ENCODE data around the gene NELFCD.
"Not testable (repeated sequence)": the region's sequence is repeated elsewhere in the genome, so short reads cannot be mapped to it uniquely, and the experiment has no call there.

NELFCD gene

GRCh38 chr20:58975353-58975752 lies 5.7 kb upstream of the NELFCD start:
- DNase-seq: no peak

DNA sequence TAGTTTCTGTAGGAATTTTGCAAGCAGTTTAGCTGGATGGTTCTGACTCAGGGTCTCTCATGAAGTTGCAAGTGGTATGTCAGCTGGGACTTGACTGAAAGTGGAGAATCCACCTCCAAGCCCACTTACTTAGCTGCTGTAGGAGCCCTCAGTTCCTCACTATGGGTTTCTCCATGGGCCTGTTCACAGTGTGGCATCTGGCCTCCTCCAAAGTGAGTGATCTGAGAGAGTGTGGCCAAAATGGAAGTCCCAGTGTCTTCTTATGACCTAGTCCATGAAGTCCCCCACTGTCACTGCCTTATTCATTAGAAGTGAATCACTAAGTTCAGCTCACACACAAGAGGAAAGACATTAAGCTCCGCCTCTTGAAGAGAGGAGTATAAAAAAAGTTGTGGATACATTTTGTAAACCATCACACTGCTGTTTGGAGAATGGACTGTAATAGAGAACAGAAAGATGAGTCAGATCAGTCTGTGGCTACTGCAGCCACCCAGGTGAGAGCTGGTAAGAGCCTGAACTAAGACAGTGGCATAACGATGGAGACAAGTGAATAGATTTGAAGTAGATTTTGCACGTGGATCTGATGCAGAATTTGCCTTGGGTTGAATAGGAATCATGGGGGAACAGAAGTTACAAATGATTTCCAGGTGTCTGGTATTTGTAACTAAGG lies 4.9 kb upstream of the NELFCD start:
- no peak for DNase-seq

- DNase-seq: no peak
Measured at GRCh38 chr20:58978351-58979190, 2.5 kb upstream of the NELFCD start.

- no peak for DNase-seq
Measured at GRCh38 chr20:58981628-58982364, 740 bp downstream of the NELFCD start.

GRCh38 chr20:58982406-58983114 lies 1.5 kb downstream of the NELFCD start:
- DNase-seq: no peak

DNA sequence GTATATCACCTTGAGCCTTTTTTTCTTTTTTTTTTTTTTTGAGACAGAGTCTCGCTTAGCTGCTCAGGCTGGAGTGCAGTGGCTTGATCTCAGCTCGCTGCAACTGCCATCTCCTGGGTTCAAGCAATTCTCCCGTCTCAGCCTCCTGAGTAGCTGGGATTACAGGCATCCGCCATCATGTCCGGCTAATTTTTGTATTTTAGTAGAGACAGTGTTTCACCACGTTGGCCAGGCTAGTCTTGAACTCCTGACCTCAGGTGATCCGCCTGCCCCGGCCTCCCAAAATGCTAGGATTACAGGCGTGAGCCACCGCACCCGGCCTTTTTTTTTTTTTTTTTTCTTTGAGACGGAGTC lies 2.0 kb downstream of the NELFCD start:
- not testable (repeated sequence) for DNase-seq

- DNase-seq: no peak
Measured at GRCh38 chr20:58984691-58985090, 3.6 kb downstream of the NELFCD start.

DNA sequence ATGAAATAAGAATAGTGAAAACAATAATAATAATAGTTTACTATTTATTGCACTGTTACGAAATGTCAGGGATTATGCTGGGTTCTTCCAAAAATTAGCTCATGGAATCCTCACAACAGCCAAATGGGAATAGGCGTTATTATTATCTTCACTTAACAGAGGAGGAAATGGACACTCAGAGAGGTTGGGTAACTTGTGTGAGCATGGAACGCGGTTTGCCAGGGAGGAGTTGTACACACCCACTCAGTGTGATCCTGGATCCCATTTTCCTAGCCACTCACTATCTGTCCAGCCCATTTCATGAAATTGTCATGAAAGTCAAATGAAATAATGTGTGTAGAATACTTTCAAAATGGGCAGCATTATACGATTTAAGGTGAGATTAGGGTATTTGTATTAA lies 4.6 kb downstream of the NELFCD start:
- no peak for DNase-seq

- DNase-seq: no peak
Measured at GRCh38 chr20:58986286-58986967, 5.4 kb downstream of the NELFCD start.

GRCh38 chr20:58986968-58987517 lies 6.0 kb downstream of the NELFCD start:
- DNase-seq: no peak

DNA sequence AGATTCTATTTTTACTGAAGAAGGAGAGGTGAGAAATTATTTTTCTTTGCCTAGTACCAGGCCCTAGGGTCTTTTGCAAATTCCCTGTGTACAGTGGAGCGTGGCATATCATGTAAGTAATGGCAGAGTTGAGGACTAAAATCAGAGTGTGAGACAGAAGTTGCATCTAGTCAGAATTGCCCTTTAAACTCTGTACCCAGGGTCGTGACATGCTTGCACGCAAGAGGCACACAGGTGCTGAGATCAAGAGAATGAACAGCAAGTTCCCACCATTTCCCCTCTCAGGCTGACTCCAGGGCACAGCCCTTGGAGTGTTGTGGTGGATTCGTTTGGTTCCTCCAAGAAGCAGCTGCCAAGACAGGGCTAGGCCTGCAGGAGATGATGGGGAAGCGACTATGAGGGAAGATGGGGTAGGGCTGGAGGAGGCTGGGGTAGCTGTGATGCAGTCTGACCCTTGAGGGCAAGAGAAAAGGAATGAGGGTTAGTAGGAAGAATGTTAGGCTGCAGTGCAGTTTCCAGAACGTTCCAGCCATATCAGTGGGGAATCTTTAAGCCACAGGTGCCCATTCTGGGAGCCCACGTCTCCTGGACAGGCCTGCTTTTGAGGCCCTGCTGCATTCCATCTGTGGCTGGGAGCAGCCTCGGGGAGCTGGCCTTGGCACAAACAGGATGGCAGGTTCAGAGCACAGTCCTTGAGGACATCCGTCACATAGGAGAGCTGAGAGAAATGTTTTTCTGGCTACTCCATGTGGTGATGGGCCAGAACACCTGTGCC lies 6.9 kb downstream of the NELFCD start:
- no peak for DNase-seq

DNA sequence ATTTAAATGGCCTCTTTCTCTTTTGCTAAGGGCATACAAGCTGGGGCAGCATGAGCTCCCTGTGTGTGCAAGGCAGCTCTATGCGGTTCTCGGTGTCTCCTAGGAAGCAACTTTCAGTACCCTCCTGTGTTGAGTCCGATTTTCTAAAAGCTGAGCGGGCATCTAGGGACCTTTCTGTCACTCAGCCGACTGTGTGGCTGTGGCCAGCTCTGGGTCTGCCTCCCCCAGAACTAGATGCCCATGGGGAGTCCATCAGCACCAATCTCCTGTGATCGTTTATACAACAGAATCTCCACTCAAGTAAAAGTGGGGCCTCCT lies 7.5 kb downstream of the NELFCD start:
- no peak for DNase-seq

- no peak for DNase-seq
Measured at GRCh38 chr20:58989196-58989595, 8.1 kb downstream of the NELFCD start.

- no peak for DNase-seq
Measured at GRCh38 chr20:58990651-58991445, 9.8 kb downstream of the NELFCD start.

- no peak for DNase-seq
Measured at GRCh38 chr20:58991715-58992114, 10.7 kb downstream of the NELFCD start.

DNA sequence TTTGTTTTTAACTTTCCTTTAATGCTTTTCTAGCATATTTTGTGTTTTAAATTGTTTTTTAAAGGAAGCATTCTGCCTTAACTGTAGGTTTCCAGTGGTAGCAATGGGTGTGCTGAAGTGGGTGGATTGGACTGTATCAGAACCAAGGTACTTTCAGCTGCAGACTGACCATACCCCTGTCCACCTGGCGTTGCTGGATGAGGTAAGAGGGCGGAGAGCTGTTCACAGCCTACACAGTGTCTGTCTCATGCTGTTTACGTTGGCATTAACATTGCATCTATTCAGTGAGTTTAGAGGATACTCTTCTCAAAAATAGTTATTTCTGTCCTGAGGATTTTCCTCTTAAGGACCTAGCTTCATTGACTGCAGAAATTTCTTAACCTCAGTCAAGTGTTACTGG lies 11.9 kb downstream of the NELFCD start:
- DNase-seq: no peak

- DNase-seq: no peak
Measured at GRCh38 chr20:58993332-58994248, 12.5 kb downstream of the NELFCD start.

GRCh38 chr20:58994390-58995159 lies 13.5 kb downstream of the NELFCD start:
- no peak for DNase-seq
